ENCODE results near the gene GPR33. TPM values are rescaled to one million over a fixed set of nuclear protein-coding genes. Genes with fewer than 3 reads are reported as not detected.

Gene GPR33
- polyA plus RNA-seq, 1 experiment: not detected

DNA sequence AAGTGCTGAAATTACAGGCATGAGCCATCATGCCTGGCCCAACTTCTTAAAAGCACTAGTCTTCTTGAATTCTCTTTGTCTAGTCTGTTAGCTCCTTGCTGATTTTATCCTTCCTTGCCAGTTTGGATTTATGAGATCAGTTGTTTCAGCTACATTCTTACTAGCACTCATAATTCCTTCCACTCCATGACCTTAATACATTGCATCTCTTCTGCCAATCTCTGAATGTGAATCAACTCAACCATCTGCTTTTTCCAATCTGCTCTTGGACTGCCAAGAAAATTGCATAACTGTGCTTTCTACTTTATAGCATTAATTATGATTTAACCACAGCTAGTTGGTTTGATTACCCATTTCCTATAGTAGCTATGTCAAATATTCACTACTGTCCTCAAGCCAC is 52.6 kb downstream of the GPR33 start:
- H3K27me3 ChIP-seq (ENCODE audit: control insufficient read depth, insufficient read depth, low read length): no peaks in the 10 kb centered on the region
- ChIA-PET CTCF (interaction anchor here (0.8 to 1.4 kb wide), 2 partner anchors 11 to 14 kb away, joined by 3 to 4 read pairs; no protein-coding TSS in a partner anchor), POLR2A (interaction anchor here (0.5 to 2.3 kb wide), 2 partner anchors 11 to 15 kb away, joined by 4 to 17 read pairs; partner anchors contain the start of gene HEATR5A)
- H3K9me3 ChIP-seq (ENCODE audit: control insufficient read depth, insufficient read depth, low read length): no peaks in the 10 kb centered on the region; the same call in 1 of the 2 replicates
- DNase-seq (ENCODE audit: low read depth, low spot score): no peak
- H3K27ac ChIP-seq (ENCODE audit: low read depth, low read length): no peak overlapping the region
- H3K4me3 ChIP-seq (ENCODE audit: low read depth, low read length): no peak overlapping the region
- TF ChIP-seq, protein P1, sequence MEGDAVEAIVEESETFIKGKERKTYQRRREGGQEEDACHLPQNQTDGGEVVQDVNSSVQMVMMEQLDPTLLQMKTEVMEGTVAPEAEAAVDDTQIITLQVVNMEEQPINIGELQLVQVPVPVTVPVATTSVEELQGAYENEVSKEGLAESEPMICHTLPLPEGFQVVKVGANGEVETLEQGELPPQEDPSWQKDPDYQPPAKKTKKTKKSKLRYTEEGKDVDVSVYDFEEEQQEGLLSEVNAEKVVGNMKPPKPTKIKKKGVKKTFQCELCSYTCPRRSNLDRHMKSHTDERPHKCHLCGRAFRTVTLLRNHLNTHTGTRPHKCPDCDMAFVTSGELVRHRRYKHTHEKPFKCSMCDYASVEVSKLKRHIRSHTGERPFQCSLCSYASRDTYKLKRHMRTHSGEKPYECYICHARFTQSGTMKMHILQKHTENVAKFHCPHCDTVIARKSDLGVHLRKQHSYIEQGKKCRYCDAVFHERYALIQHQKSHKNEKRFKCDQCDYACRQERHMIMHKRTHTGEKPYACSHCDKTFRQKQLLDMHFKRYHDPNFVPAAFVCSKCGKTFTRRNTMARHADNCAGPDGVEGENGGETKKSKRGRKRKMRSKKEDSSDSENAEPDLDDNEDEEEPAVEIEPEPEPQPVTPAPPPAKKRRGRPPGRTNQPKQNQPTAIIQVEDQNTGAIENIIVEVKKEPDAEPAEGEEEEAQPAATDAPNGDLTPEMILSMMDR (IDR thresholded peaks at IDR 0.05; ENCODE audit: low read depth, low read length): no peak

Other genes with a start within 250 kb of the GPR33 start
- gene HEATR5A, start 67.5 kb downstream of the GPR33 start, polyA plus RNA-seq (2011; rRNA removed): 26.6 and 35.4 TPM in 2 replicates
- 16.6 and 18.8 TPM in 2 replicates for gene DTD2, start 30.5 kb downstream of the GPR33 start, polyA plus RNA-seq (2011; rRNA removed)
- gene NUBPL, start 73.4 kb upstream of the GPR33 start, polyA plus RNA-seq (2011; rRNA removed): 7.3 and 9.3 TPM in 2 replicates

All from AG04450 (cell line).